Smooth muscle cell (in vitro differentiated cells): ENCODE measurements around the gene WBP1. TPM values are rescaled to one million over a fixed set of nuclear protein-coding genes. Genes with fewer than 3 reads are reported as not detected.
A peak's percentile ranks its signal among the peaks of the same experiment; 100 is the strongest.

Experiments used
- DNase-seq: peaks from one replicate; lab custom pipeline; 2025; ENCODE audit not compliant: unreplicated experiment; lab: John Stamatoyannopoulos, UW
- H2AFZ ChIP-seq: fragments of 200-600 bp; sonication (generic); 2 replicates; pipeline ENCODE4 v1.6.0; 2016; ENCODE audit warnings: antibody characterized with exemption, low read depth, mild to moderate bottlenecking
- H3F3A ChIP-seq: fragments of 200-600 bp; sonication (generic); 2 replicates; pipeline ENCODE4 v1.6.0; 2017; ENCODE audit warnings: antibody characterized with exemption, low read depth
- H3K27ac ChIP-seq: fragments of 200-600 bp; sonication (generic); 2 replicates; pipeline ENCODE4 v1.5.1; 2016; ENCODE audit warnings: low read depth, mild to moderate bottlenecking
- H3K27me3 ChIP-seq: fragments of 200-600 bp; sonication (generic); 2 replicates; pipeline ENCODE4 v1.6.1; 2016; ENCODE audit warnings: low read depth, mild to moderate bottlenecking
- H3K36me3 ChIP-seq: fragments of 200-600 bp; sonication (generic); 2 replicates; pipeline ENCODE4 v1.5.1; 2016; ENCODE audit warnings: low read depth
- H3K4me1 ChIP-seq: fragments of 200-600 bp; sonication (generic); 2 replicates; pipeline ENCODE4 v1.5.1; 2016; ENCODE audit warnings: low read depth
- H3K4me2 ChIP-seq: fragments of 200-600 bp; sonication (generic); 2 replicates; pipeline ENCODE4 v1.6.0; 2016; ENCODE audit warnings: mild to moderate bottlenecking
- H3K4me3 ChIP-seq: fragments of 200-600 bp; sonication (generic); 2 replicates; pipeline ENCODE4 v1.5.1; 2016; ENCODE audit warnings: mild to moderate bottlenecking
- H3K79me2 ChIP-seq: fragments of 200-600 bp; sonication (generic); 2 replicates; pipeline ENCODE4 v1.6.0; 2016; ENCODE audit warnings: low read depth, mild to moderate bottlenecking
- H3K9ac ChIP-seq: fragments of 200-600 bp; sonication (generic); 2 replicates; pipeline ENCODE4 v1.6.0; 2016; ENCODE audit warnings: low read depth
- H3K9me3 ChIP-seq: fragments of 200-600 bp; sonication (generic); replicated peaks from 2 replicates; pipeline ENCODE4 v1.5.1; 2016; ENCODE audit warnings: low read depth
- H4K20me1 ChIP-seq: fragments of 200-600 bp; sonication (generic); 2 replicates; pipeline ENCODE4 v1.6.0; 2016; ENCODE audit warnings: low read depth
- WGBS: methylation state at CpG from one replicate; pipeline ENCODE4 v1.1.7; 2016; ENCODE audit warnings: low lambda C conversion rate; 5-methylcytosine and 5-hydroxymethylcytosine counted together
- polyA plus RNA-seq: library from polyadenylated mRNA; unstranded; fragments of >200 nt; fragmentation: Nextera tagmentation; extraction: Ambion mirVana; gene quantifications from 2 replicates; pipeline ENCODE4 v1.2.1, GENCODE V29; 2016
- total RNA-seq: library from RNA; depleted of rRNA; stranded (reverse); fragments of >200 nt; gene quantifications from 2 replicates; pipeline ENCODE4 v1.2.3, GENCODE V29; 2014
- TF ChIP-seq, protein P1 (sequence below): fragments of 200-600 bp; sonication (generic); IDR thresholded peaks from 2 replicates; pipeline ENCODE4 v1.5.1; 2017; ENCODE audit warnings: borderline replicate concordance, mild to moderate bottlenecking, antibody characterized with exemption; ENCODE audit not compliant: insufficient read depth, poor library complexity, severe bottlenecking

Gene WBP1
- total and polyA plus RNA-seq, 2 experiments from 2014 or later: 90.8 to 117 TPM

DNA sequence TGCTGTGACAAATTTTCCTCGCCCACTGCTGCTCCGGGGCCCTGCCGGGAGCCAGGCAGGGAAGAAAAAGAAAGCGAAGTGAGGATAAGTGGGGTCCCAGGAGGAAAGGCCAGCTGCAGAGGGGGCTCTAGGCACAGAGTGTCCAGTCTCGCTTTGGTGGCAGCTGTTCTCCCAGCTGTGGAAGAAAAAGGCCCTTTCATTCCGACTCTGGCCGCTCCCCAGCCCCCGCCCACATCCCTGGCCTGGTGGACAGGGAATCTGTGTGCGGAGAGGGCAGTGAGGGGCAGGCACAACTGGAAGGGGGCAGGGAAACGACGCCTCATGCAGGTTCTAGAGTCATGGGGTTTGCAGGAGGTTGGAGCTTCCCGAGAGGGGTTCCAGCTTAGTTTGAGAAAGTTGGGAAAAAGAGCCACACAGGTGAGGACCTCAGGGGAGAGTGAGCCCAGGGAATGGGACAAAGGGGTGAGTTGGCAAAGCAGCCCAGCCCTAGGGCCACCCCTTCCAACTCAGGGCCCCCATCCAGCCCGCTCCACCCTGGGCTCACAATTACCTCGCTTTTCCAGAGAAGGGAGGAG is 18.3 kb upstream of the WBP1 start:
- Histone ChIP-seq H3K4me3 (peak overlapping the region; percentile 61), H3K4me2 (peak overlapping the region; percentile 96), H3F3A (peaks cover 15% of the 10 kb centered on the region), H4K20me1 (peaks cover 49% of the 10 kb centered on the region), H3K79me2 (peaks cover 56% of the 10 kb centered on the region), H3K36me3 (no peaks in the 10 kb centered on the region), H3K27ac (peak overlapping the region; percentile 93), H2AFZ (no peak overlapping the region), H3K4me1 (peaks cover 30% of the 10 kb centered on the region), H3K27me3 (no peaks in the 10 kb centered on the region), H3K9me3 (no peaks in the 10 kb centered on the region), H3K9ac (peak overlapping the region; percentile 82)
- TF ChIP-seq, protein P1, sequence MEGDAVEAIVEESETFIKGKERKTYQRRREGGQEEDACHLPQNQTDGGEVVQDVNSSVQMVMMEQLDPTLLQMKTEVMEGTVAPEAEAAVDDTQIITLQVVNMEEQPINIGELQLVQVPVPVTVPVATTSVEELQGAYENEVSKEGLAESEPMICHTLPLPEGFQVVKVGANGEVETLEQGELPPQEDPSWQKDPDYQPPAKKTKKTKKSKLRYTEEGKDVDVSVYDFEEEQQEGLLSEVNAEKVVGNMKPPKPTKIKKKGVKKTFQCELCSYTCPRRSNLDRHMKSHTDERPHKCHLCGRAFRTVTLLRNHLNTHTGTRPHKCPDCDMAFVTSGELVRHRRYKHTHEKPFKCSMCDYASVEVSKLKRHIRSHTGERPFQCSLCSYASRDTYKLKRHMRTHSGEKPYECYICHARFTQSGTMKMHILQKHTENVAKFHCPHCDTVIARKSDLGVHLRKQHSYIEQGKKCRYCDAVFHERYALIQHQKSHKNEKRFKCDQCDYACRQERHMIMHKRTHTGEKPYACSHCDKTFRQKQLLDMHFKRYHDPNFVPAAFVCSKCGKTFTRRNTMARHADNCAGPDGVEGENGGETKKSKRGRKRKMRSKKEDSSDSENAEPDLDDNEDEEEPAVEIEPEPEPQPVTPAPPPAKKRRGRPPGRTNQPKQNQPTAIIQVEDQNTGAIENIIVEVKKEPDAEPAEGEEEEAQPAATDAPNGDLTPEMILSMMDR: no peak
- WGBS: 9% methylated on average over 14 of the region's 14 CpGs
- peak; percentile 60 for DNase-seq

DNA sequence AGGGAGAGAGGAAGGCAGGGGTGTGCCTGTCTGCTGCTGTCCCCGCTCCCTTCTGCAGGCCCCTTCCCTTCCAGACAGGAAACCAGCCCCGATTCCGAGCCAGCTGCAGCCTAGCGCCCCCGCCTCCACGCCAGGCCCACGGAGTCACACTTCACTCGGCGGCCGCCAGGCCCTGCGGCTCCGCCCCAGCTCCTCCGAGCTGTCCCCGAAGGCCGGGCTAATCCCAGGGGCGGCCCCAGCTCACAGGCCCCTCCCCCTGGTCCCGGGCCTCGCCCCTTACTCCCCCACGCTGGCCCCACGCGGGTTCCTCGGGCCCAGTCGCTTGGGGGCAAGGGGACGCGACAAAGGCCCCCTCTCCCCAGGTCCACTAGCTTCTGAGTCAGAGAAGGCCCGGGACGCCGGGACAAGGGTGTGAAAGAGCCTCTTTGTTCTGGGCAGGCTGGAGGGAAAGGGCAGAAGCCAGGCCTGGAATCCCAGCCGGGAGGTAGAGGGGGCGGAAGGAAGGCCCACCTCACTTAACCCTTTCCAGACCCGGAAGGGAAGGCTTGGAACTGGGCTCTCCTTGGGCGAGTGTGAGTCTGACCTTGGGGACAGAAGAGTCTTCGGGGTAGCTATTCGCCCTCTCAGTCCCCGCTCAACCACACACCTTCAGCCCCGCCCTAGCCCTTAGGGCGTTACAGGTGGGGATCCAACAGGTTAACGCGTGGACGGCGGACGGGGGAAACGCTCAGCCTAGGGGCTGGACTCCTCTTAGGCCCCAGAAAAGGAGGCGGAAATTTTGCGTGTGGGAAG is 17.7 kb upstream of the WBP1 start:
- DNase-seq: peak; percentile 79

DNA sequence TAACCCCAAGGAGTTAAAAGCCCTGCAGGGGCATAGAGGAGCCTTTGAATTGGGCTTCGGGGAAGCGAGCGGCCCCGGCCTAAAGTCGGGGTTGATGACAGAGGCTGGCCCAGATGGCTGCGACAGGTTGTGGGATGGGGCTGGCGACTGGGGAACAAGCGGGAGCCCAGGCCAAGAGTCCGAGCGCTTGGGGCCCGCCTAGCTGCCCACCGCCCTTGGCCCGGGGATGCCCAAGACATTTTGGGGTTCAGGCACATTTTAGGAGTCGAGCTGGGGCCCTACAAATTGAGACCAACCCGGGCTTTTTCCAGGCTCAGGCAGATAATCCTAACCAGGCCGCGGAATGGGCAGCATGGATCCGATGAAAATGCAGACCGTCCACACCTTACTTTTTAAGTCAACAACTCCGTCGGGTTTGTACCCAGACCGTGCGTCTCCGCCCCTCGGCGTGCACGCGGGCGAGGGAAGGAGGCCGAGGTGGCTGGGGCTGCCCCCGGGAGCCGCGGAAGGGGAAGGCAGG is 17.0 kb upstream of the WBP1 start:
- peaks cover 15% of the 10 kb centered on the region for H3F3A ChIP-seq
- H3K27ac ChIP-seq: peak overlapping the region; percentile 93
- no peaks in the 10 kb centered on the region for H3K9me3 ChIP-seq
- peaks cover 43% of the 10 kb centered on the region for H3K79me2 ChIP-seq
- DNase-seq: no peak
- H3K4me3 ChIP-seq: peak overlapping the region; percentile 61
- no peaks in the 10 kb centered on the region for H3K36me3 ChIP-seq
- H3K4me1 ChIP-seq: peaks cover 30% of the 10 kb centered on the region
- H3K27me3 ChIP-seq: no peaks in the 10 kb centered on the region
- TF ChIP-seq, protein P1: no peak
- peak overlapping the region; percentile 96 for H3K4me2 ChIP-seq
- H4K20me1 ChIP-seq: peaks cover 35% of the 10 kb centered on the region
- peak overlapping the region; percentile 82 for H3K9ac ChIP-seq
- peak overlapping the region; percentile 93 for H2AFZ ChIP-seq
- 3% methylated on average over 33 of the region's 33 CpGs for WGBS

More for the DNA sequence above, 17.7 kb upstream of the WBP1 start:
- Histone ChIP-seq H3K79me2 (peaks cover 50% of the 10 kb centered on the region), H4K20me1 (peaks cover 42% of the 10 kb centered on the region), H3K27ac (peak overlapping the region; percentile 93), H3K36me3 (no peaks in the 10 kb centered on the region), H3K27me3 (no peaks in the 10 kb centered on the region), H3K9me3 (no peaks in the 10 kb centered on the region), H3K4me2 (peak overlapping the region; percentile 96), H3K9ac (peak overlapping the region; percentile 82), H2AFZ (peak overlapping the region; percentile 93), H3K4me3 (peak overlapping the region; percentile 61), H3K4me1 (peaks cover 30% of the 10 kb centered on the region), H3F3A (peaks cover 15% of the 10 kb centered on the region)
- WGBS: 2% methylated on average over 44 of the region's 45 CpGs
- TF ChIP-seq, protein P1: no peak
